OCI-LY3 (cell line): Measurements from ENCODE around the gene CABLES1.

ENCODE experiments used
- H2AFZ ChIP-seq: fragments of 200-600, 300-600 bp; shearing (Covaris generic); 2 replicates; pipeline ENCODE4 v1.6.0; 2014; ENCODE audit warnings: antibody characterized with exemption, low read depth, low read length
- H3K27ac ChIP-seq: fragments of 200-600, 300-600 bp; sonication (generic); 2 replicates; pipeline ENCODE4 v1.5.1; 2014; ENCODE audit warnings: mild to moderate bottlenecking, low read length, moderate library complexity, mixed read lengths
- H3K27me3 ChIP-seq: fragments of 200-600, 300-600 bp; sonication (generic); 2 replicates; pipeline ENCODE4 v1.6.1; 2014; ENCODE audit warnings: low read depth, low read length, mixed read lengths
- H3K36me3 ChIP-seq: fragments of 200-600, 300-600 bp; sonication (generic); replicated peaks from 2 replicates; pipeline ENCODE3; 2014; ENCODE audit warnings: low read depth, low read length, mixed read lengths
- H3K4me1 ChIP-seq: fragments of 300-600, 200-600 bp; sonication (generic); 2 replicates; pipeline ENCODE4 v1.6.1; 2014; ENCODE audit warnings: low read length, mixed read lengths
- H3K4me2 ChIP-seq: fragments of 200-600, 300-600 bp; sonication (generic); 2 replicates; pipeline ENCODE4 v1.6.1; 2014; ENCODE audit warnings: low read length, mixed read lengths
- H3K4me3 ChIP-seq: fragments of 300-600, 200-600 bp; sonication (generic); 2 replicates; pipeline ENCODE4 v1.5.1; 2014; ENCODE audit warnings: antibody characterized with exemption, mild to moderate bottlenecking, low read length, moderate library complexity
- H3K79me2 ChIP-seq: fragments of 300-600, 200-600 bp; shearing (Covaris generic); 2 replicates; pipeline ENCODE4 v1.6.1; 2014; ENCODE audit warnings: mild to moderate bottlenecking, low read length, mixed read lengths
- H3K9ac ChIP-seq: fragments of 300-600, 200-600 bp; shearing (Covaris generic); 2 replicates; pipeline ENCODE4 v1.6.0; 2014; ENCODE audit warnings: mild to moderate bottlenecking, low read length, moderate library complexity
- H3K9me3 ChIP-seq: fragments of 200-600, 300-600 bp; shearing (Covaris generic); 2 replicates; pipeline ENCODE4 v1.6.1; 2014; ENCODE audit warnings: low read length, mixed read lengths; ENCODE audit not compliant: insufficient read depth
- H4K20me1 ChIP-seq: fragments of 200-600, 300-600 bp; sonication (generic); 2 replicates; pipeline ENCODE4 v1.6.1; 2016; ENCODE audit warnings: low read length, mixed read lengths; ENCODE audit not compliant: insufficient read depth
- CTCF ChIP-seq: fragments of 200-600, 300-600 bp; sonication (generic); IDR thresholded peaks from 2 replicates; pipeline ENCODE4 v1.5.1; 2014; ENCODE audit warnings: antibody characterized with exemption, low read length, low read depth
- EZH2phosphoT487 ChIP-seq: fragments of 200-600 bp; shearing (Covaris generic); IDR thresholded peaks from 2 replicates; pipeline ENCODE4 v1.6.1; 2018; ENCODE audit warnings: antibody characterized with exemption, mixed run types, low read depth

CABLES1 gene

GRCh38 chr18:23227726-23228070 lies 92.4 kb downstream of the CABLES1 start:
- H3K36me3 ChIP-seq: peaks cover 33% of the 10 kb centered on the region
- H3K9me3 ChIP-seq: no peaks in the 10 kb centered on the region
- peaks cover 86% of the 10 kb centered on the region for H3K4me1 ChIP-seq
- TF ChIP-seq CTCF (no peak), EZH2phosphoT487 (no peak)
- H3K27ac ChIP-seq: peak overlapping the region; percentile 85
- H3K27me3 ChIP-seq: 0 out of 2 replicates have a peak, but pooled peaks cover under 1% of the 10 kb centered on the region
- peak overlapping the region; percentile 46 for H3K9ac ChIP-seq
- peak overlapping the region; percentile 58 for H3K4me2 ChIP-seq
- H4K20me1 ChIP-seq: no peaks in the 10 kb centered on the region
- H2AFZ ChIP-seq: no peak overlapping the region
- H3K4me3 ChIP-seq: 0 out of 2 replicates have a peak overlapping the region, but pooled peaks have one; percentile 23
- H3K79me2 ChIP-seq: no peaks in the 10 kb centered on the region

- peak overlapping the region; percentile 85 for H3K27ac ChIP-seq
Observed at GRCh38 chr18:23228102-23229061, 93.1 kb downstream of the CABLES1 start.

GRCh38 chr18:23229472-23229871 lies 94.2 kb downstream of the CABLES1 start:
- Histone ChIP-seq H3K4me1 (peaks cover 83% of the 10 kb centered on the region), H3K79me2 (no peaks in the 10 kb centered on the region), H3K27me3 (peaks cover 4% of the 10 kb centered on the region; the same call in 1 of the 2 replicates), H4K20me1 (no peaks in the 10 kb centered on the region), H3K4me2 (peak overlapping the region; percentile 58), H3K27ac (peak overlapping the region; percentile 85), H3K4me3 (0 out of 2 replicates have a peak overlapping the region, but pooled peaks have one; percentile 0), H3K9me3 (no peaks in the 10 kb centered on the region), H3K9ac (peak overlapping the region; percentile 52), H2AFZ (no peak overlapping the region), H3K36me3 (peaks cover 39% of the 10 kb centered on the region)
- TF ChIP-seq EZH2phosphoT487: no peak
- TF ChIP-seq CTCF: no peak

More at GRCh38 chr18:23228102-23229061, 93.1 kb downstream of the CABLES1 start:
- H3K9ac ChIP-seq: peak overlapping the region; percentile 52
- H3K79me2 ChIP-seq: no peaks in the 10 kb centered on the region
- H3K36me3 ChIP-seq: peaks cover 39% of the 10 kb centered on the region
- H4K20me1 ChIP-seq: no peaks in the 10 kb centered on the region
- TF ChIP-seq EZH2phosphoT487 (no peak), CTCF (no peak)
- no peak overlapping the region for H2AFZ ChIP-seq
- peak overlapping the region; percentile 58 for H3K4me2 ChIP-seq
- peaks cover 4% of the 10 kb centered on the region; the same call in 1 of the 2 replicates for H3K27me3 ChIP-seq
- peak overlapping the region; percentile 26 for H3K4me3 ChIP-seq
- H3K9me3 ChIP-seq: no peaks in the 10 kb centered on the region
- peaks cover 92% of the 10 kb centered on the region for H3K4me1 ChIP-seq

- no peak overlapping the region for H2AFZ ChIP-seq
- H3K9ac ChIP-seq: peak overlapping the region; percentile 30; the same call in 1 of the 2 replicates
- H3K4me3 ChIP-seq: peak overlapping the region; percentile 2; the same call in 1 of the 2 replicates
- peaks cover 4% of the 10 kb centered on the region; the same call in 1 of the 2 replicates for H3K27me3 ChIP-seq
- no peak for TF ChIP-seq CTCF
- no peak for TF ChIP-seq EZH2phosphoT487
- no peaks in the 10 kb centered on the region for H3K9me3 ChIP-seq
- H3K36me3 ChIP-seq: peaks cover 34% of the 10 kb centered on the region
- H3K79me2 ChIP-seq: no peaks in the 10 kb centered on the region
- peaks cover 73% of the 10 kb centered on the region for H3K4me1 ChIP-seq
- H4K20me1 ChIP-seq: no peaks in the 10 kb centered on the region
- peak overlapping the region; percentile 85 for H3K27ac ChIP-seq
- H3K4me2 ChIP-seq: peak overlapping the region; percentile 31
Observed at GRCh38 chr18:23230686-23231085, 95.4 kb downstream of the CABLES1 start.
